ENCODE measurements around the gene PRSS12.

The PRSS12 gene

DNA sequence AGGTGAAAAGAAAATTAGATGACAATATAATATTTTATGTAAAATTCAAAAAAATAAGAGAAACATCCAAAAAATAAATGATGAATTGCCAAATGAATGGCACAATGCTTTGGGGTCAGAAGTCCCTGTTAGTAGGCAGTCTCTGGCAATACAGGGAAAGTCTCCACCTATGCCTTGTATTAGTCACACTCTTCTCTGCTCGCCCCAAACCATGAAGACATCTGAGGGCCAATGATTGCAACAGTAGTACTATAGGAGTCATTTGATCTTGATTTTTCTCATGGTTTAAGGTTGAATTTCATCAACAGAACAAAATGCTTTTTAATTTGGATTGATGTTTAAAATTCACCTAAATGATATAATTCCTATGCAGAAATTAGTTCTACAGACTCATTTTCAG lies 3.9 kb upstream of the PRSS12 start:
- no peak for DNase-seq (ENCODE audit: low spot score)

DNA sequence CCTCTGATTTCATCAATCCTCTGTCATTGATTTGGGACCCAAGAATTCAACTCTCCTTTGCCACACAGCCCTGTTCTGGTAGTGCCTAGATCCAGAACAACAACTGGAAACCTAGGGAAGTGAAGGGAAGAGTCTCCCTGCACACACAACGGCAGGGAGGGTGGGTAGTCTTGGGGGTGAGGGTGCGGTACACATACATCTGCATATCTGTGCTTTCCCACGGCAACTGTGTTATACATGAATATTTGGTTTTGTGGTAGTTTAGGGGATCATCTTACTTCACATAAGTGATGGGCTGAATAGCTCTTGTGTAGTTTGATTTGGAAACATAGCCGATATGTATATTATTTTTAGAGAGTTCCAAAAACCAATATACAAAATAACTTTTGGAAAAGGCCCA lies 3.3 kb upstream of the PRSS12 start:
- DNase-seq (ENCODE audit: low spot score): no peak

DNA sequence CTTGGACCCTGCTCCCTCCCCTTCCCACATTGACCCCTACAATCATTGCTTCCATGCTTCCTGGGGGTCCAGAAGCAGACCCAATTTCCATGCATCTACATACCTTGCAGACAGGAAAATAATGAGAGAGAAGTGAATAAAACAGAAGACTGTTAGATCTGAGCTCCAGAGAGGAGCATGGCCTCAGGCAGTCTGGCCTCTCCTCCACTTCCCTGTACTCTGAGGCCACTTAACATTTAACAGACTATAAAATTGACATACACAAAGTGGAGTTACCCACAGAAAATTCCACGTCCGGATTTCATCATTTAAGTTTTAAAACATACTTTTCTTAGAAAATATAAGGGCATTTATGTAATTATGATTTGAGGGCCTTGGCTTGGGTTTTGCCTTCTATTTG lies 2.1 kb upstream of the PRSS12 start:
- DNase-seq (ENCODE audit: low spot score): no peak

DNA sequence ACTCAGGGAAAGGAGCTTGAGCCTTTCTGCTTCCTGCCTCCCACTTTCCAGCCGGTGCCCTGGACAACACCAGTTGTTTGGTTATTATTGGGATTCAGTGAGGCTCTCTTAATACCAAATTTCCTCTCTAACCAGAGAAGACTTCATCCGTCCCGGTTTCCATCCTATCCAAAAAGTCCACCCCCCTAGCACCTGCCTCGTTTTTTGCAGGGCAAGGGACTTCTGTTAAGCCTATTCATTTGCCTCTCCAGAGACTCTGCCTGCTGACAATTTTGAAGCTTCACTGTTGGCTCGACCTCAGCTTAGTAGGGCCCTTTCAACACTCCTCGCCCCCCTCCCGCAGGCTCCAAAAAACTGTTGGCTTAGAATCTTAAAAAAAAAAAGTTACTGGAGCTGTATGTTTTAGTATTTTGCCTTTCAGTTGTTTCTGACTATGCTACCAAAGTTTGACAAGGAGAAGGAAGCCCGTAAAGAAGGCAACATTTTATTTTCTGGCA lies 779 bp upstream of the PRSS12 start:
- no peak for DNase-seq (ENCODE audit: low spot score)

GRCh38 chr4:118351851-118352827 lies 664 bp downstream of the PRSS12 start:
- DNase-seq (ENCODE audit: low spot score): peak; percentile 48

- no peak for DNase-seq (ENCODE audit: low spot score)
Measured at GRCh38 chr4:118350961-118351360, 1.8 kb downstream of the PRSS12 start.

DNA sequence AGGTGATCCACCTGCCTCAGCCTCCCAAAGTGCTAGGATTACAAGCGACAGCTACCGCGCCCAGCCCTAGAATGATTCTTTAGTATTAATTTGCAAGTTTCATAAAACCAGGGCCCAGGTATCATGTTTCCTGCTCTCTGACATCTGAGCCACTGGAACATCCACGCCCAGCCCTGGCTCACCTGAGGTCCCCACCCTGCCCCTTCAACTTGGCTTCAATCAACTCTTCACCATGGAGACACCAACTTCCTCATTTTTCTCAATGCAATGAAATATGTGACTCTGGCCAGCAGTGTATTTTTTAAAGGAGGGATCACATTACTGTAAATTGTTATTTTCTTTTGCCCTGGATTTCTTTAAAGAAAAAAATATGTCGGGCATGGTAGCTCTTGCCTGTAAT lies 3.9 kb downstream of the PRSS12 start:
- no peak for DNase-seq (ENCODE audit: low spot score)

- no peak for DNase-seq (ENCODE audit: low spot score)
Measured at GRCh38 chr4:118346495-118346894, 6.3 kb downstream of the PRSS12 start.

DNA sequence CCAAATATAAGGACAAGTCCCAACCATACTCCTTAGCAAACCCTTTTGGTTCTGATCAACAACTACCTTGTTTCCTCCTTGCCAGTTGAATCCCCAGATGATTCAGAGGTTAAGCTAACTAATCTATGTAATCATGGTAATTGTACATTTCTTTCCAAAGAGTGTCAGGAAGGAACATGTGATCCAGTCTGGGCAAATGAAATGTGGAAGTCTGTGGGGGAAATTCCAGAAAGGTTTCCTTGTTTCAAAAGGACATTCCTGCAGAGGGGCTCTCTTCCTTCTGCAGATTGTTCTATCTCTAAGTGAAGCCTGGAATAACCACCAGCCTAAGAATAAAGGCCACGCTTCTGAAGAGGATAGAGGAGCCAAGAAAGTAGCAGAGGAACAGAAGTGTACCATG lies 7.0 kb downstream of the PRSS12 start:
- no peak for DNase-seq (ENCODE audit: low spot score)

DNA sequence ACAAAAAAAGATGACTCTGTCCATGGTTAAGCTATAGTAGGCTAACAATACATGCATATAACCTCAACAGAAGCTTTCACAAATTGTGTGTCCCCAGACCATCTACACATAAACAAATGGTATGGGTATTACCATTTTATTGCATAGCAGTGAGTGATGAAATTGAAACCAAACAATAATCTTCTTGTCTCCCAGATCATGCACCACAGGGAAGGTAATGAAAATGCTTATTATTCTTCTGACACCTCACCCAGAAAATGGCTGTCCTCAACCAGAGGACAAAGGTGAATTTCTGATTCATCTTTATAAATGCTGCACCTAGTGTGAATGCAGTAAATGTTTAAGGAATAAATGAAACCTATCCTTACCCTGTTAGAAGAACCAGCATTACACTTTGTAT lies 8.0 kb downstream of the PRSS12 start:
- no peak for DNase-seq (ENCODE audit: low spot score)

DNA sequence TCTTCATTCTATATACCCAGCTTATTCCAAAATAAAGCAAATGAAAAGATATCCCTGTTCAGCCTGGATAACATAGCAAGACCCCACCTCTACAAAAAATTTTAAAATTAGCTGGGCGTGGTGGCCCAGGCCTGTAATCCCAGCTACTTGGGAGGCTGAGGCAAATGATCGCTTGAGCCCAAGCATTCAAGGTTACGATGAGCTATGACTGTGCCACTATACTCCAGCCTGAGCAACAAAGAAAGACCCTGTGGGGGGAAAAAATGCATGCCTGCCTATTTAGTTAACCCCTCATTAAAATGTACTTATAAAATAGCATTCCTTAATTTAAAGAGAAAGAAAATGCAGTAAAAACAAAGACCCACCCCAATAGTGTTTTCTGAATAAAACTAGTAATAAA lies 9.3 kb downstream of the PRSS12 start:
- DNase-seq (ENCODE audit: low spot score): no peak

DNA sequence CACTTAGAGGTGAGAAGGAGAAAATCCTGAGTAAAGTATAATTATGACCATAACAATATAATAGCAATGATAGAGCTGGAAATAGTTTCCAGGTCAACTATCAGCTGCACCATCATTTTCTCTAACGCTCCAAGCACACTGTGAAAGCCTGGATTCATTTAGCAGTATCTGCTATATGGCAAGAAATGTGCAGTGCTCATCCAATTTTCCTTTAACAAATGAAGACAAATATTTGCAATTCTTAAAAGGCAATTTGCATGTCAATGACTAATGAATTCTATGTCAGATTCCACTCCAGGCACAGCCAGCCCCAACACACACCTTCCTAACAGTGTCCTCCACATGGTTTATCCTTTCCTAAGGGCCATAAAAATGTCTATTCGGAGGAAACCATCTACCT lies 12.7 kb downstream of the PRSS12 start:
- no peak for DNase-seq (ENCODE audit: low spot score)

GRCh38 chr4:118338981-118339765 lies 13.6 kb downstream of the PRSS12 start:
- DNase-seq (ENCODE audit: low spot score): no peak

DNA sequence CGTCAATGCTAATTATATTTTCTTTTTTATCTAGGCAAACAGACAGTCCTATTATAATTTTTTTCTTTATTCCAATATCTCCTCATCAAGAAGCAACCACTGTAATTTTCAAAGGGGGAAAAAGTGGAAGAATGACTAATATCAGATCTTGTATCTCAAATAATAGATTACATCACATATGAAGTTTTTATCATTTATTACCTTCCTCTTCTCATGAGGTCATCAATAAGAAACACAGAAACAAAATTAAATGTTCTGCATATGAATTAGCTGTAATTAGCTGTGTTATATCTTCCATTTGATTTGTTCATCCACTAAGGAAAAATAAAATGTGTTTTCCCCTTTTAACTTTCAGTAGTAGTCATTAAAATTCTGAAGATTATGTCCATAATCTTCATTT lies 14.3 kb downstream of the PRSS12 start:
- no peak for DNase-seq (ENCODE audit: low spot score)

GRCh38 chr4:118337954-118338353 lies 14.8 kb downstream of the PRSS12 start:
- no peak for DNase-seq (ENCODE audit: low spot score)

DNA sequence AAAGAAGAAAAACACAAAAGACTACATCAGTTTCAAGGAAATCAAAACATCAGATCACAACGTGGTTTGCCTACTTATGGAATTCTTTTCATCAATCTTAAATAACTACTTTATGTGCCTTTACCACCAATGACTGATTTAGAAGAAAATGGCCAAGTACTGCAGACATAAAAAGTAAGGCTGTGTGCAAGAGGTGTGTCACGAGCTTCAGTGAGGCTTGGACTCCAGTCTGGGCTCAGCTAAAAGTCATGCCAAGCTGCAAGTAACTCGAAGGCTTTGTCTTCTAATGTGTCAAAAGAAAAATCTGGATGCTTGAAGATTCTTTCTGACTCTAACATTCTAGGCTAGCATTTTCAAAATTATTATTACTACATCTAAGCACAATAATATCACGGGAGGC lies 17.0 kb downstream of the PRSS12 start:
- DNase-seq (ENCODE audit: low spot score): no peak

- DNase-seq (ENCODE audit: low spot score): no peak
Measured at GRCh38 chr4:118335324-118335723, 17.5 kb downstream of the PRSS12 start.

GRCh38 chr4:118331352-118331751 lies 21.5 kb downstream of the PRSS12 start:
- no peak for DNase-seq (ENCODE audit: low spot score)

DNA sequence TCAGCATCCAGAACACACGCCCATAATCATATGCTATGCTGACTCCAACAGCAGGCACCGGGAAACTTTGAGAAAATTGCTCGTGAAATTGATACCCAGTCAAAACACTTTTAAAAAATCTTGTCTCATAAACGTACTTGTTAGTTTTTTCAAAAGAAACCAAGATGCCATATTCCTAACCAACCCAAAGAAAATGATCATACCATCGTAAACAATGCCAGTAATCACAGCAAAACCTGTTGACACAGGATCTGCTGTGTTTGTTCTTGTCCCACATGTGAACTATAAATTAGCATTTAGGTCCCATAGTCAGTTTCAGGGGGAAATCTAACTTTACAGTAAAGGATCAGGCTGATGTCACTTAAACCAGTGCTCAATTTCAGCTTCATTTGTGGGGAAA lies 23.0 kb downstream of the PRSS12 start:
- DNase-seq (ENCODE audit: low spot score): no peak

- peak; percentile 86 for DNase-seq (ENCODE audit: low spot score)
Measured at GRCh38 chr4:118327554-118328241, 25.1 kb downstream of the PRSS12 start.

GRCh38 chr4:118326585-118326984 lies 26.2 kb downstream of the PRSS12 start:
- no peak for DNase-seq (ENCODE audit: low spot score)

- DNase-seq (ENCODE audit: low spot score): no peak
Measured at GRCh38 chr4:118325431-118325830, 27.4 kb downstream of the PRSS12 start.
